H54 (cell line): Measurements from ENCODE around the gene P2RY12.

Experiments used
- DNase-seq: peaks from one replicate; pipeline ENCODE4 v3.0.0; 2011; ENCODE audit warnings: low spot score, mixed read lengths; ENCODE audit not compliant: insufficient read length
- FAIRE-seq: peaks from 3 replicates; lab custom pipeline; 2011; peaks lifted over from hg19 to GRCh38; lab: Jason Lieb, UNC
- POLR2A ChIP-seq: IDR thresholded peaks from 2 replicates; pipeline ENCODE4 v1.6.1; 2011; ENCODE audit warnings: low read depth, mild to moderate bottlenecking, low read length

The P2RY12 gene

DNA sequence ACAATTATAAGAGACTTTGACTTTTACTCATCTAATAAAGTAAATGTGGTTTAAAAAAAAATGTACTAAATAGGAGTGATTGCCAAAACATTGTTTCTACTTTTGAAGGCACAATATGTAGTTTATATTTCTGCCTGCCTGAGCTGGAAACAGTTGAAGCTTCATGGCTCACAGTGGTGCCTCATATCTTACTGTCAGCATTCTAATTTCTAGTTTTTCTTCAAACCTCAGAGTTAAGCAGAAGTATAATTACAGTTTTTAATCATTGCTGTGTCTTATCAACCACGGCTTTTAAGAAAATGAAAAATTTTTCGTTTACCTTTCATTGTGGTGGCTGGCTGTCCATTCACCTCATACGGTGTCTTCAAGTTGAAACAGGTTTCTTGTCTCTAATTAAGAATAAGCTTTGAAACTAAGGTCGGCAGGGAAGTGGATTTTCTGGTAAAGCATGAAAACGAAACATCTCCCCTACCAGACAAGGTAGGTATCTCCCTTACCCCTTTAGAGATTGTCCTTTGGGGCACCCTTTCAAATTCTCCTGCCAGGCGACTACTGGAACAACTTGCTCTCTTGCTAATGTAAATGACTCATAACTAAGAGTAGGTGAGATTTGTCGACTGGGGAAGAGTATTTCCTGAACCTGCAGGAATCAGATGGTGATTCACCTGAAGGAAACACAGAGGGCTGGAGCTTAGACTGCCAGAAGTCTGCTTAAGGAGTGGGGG lies 68.1 kb downstream of the P2RY12 start, which contains the start of gene GPR87:
Gene GPR87, minus strand, starts transcription at position 554 of the 725 bp plus-strand sequence. CDS start 16,720 bp downstream, outside the sequence.
- DNase-seq (peak; percentile 21), FAIRE-seq (peak; percentile 98)
- TF ChIP-seq POLR2A = no peak

DNA sequence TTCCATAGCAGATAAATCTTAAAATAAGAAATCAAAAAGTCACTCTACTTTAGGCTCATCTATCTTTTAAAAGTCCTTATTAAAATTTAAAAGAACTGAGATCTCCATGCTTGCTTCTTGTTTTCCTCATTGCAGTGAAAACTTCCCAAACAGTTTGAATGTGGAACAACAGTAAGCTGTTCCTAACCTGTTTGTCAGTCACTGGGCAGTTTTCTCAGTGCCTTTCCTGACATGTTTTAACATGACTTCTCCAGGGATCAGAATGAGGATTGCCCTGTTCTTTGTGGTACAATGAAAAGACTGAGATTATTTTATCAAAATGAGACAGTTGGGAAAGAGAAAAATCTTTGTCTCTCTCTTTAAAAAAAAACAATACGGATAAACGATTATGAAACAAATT lies 68.7 kb downstream of the P2RY12 start:
- DNase-seq (no peak), FAIRE-seq (no peak)
- no peak for TF ChIP-seq POLR2A

DNA sequence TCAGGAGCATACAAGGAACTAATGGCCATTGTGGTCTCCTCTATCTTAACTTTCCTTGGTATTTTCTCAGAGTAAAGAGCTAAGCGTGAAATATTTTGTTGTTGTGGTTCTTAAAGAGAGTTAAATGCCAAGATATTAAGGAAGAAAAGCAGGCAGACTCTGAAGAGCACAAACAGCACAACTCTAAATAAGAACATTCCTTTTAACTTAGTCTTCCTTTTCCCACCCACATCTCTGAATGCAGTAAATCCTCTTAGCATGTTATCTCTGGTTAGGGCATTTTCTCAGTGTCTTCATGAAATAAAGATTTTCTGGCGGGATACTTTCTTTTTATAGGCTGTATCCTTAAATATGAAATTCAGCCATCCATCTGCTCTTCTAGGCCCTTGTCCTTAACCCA lies 69.4 kb downstream of the P2RY12 start:
- no peak for TF ChIP-seq POLR2A
- FAIRE-seq (peak; percentile 57), DNase-seq (no peak)

GRCh38 chr3:151314593-151314992 lies 70.0 kb downstream of the P2RY12 start:
- FAIRE-seq = no peak
- TF ChIP-seq POLR2A = no peak
- DNase-seq = no peak

- DNase-seq (no peak), FAIRE-seq (no peak)
- no peak for TF ChIP-seq POLR2A
These were observed 70.4 kb downstream of the P2RY12 start for GRCh38 chr3:151314137-151314536.

GRCh38 chr3:151312972-151313371 lies 71.6 kb downstream of the P2RY12 start:
- FAIRE-seq (no peak), DNase-seq (no peak)
- no peak for TF ChIP-seq POLR2A

DNA sequence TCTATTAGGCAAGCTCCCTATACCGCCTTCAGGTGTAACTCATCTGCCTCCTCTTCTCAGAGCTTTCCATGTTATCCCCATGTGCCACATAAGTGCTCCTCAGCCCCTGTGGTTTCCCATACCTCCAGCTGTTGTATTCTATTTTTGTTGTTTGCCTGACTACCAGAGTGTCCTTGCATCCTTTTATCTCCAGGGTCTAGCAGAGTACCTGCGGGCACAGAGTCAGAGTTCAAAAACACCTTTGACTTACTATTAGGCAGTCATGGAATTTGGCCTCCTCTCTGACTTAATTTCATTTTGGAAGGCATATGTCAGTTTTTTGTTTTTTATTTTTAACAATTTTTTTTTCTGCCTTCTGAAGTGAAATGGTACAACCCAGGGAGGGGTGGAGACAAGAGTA lies 75.0 kb downstream of the P2RY12 start:
- FAIRE-seq (no peak), DNase-seq (no peak)
- no peak for TF ChIP-seq POLR2A

GRCh38 chr3:151307583-151308488 lies 76.7 kb downstream of the P2RY12 start:
- FAIRE-seq (no peak), DNase-seq (no peak)
- no peak for TF ChIP-seq POLR2A

DNA sequence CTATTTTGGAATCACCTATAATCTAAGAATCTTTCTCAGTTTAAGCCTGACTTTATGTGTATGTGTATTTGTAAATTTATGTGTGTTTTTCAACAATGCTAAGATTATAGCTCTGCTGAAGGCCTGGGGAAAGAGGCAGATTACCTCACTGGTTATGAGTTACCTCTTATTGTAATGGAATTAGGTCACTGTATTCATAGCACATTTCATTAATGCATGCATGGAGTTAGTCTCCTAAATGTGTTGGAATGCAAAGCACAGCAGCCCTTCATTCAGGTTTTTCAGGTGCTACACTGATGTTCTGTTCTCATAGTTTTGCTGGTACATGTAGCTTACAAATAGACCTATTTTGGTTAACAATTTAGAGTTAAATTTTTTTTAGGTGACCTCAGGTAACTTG lies 77.4 kb downstream of the P2RY12 start:
- no peak for DNase-seq
- no peak for TF ChIP-seq POLR2A
- peak; percentile 11 for FAIRE-seq

DNA sequence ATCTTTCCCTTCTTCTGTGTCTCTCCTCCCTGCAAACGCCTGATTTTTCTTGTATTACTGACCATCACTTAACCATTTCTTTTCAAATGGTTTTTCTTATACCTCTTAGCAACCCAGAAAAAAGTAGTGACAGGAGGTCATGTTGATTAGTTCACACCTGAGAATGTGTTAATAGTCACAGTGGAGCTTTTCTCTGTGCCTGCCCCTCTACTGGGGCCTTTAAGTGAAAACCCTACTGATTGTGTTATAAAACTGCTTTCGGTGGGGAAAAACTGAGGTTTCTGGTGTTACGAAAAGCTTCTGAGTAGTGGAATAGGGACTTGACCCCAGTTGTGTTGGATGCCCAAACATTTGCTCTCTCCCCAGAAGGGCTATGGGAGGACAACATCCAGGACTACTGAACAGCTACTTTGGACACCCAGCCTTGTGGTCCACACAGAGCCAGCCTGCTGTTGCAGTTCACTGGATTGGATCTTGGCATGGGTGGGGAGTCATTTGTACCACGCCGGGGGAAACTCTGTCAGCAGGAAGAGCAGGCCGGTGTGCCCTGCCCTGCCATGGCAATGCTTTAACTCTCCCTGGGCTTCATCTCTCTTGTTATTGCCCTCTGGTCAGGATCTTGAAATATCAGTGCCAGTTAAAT lies 78.3 kb downstream of the P2RY12 start:
- DNase-seq (no peak), FAIRE-seq (no peak)
- TF ChIP-seq POLR2A = no peak

- DNase-seq = no peak
- TF ChIP-seq POLR2A = no peak
- no peak for FAIRE-seq
These were observed 78.8 kb downstream of the P2RY12 start for GRCh38 chr3:151305775-151306151.

DNA sequence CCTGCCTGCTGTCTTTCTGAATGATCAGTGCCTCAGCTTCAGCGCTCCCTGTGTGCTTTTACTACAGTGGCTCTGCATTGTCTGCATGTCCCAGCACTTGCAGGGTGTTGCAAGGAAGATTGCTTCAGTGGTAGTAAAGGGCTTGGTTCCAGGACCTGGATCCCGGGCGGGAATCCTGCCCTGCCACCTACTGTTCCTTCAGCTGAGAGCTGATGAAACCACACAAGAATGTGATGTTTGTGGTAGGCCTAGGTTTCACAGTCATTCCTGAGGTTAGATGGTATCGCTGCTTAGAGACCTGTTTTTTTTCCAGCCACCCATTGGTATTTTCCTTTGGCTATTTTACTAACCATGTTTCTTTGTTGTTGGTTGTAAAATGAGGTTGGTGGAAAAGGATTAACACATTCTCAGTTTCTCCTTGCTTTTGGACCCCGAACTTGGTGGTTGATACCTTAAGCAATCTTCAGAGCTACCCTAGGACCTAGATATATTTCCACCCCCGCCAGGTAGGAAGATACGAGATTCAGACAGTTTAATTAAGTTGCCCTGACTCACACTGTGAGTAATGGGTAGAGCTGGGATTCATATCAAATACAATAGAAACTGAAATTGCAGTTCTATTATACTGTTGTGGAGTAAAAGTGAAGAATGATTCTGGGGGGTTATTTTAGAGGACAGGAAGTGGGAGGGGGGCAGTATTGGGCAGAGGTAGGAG lies 79.3 kb downstream of the P2RY12 start:
- peak; percentile 99 for FAIRE-seq
- TF ChIP-seq POLR2A = no peak
- DNase-seq = peak; percentile 57

- no peak for FAIRE-seq
- TF ChIP-seq POLR2A = no peak
- no peak for DNase-seq
These were observed 80.8 kb downstream of the P2RY12 start for GRCh38 chr3:151303751-151304150.
